Activated CD8-positive, alpha-beta memory T cell treated with anti-CD3 and anti-CD28 coated beads for 36 hours (primary cell): ENCODE measurements around the gene ANKH. TPM values are rescaled to one million over a fixed set of nuclear protein-coding genes. Genes with fewer than 3 reads are reported as not detected.
"Not testable (repeated sequence)": the region's sequence is repeated elsewhere in the genome, so short reads cannot be mapped to it uniquely, and the experiment has no call there.

Experiments used
- CTCF ChIA-PET: fragments of 350-600 bp; sonication (Branson Sonifier 250); formaldehyde crosslinking; loops from one replicate; lab custom pipeline; 2021; ENCODE audit warnings: antibody characterized with exemption; lab: Charles Lee
- POLR2A ChIA-PET: fragments of 350-600 bp; sonication (Branson Sonifier 250); formaldehyde crosslinking; loops from one replicate; lab custom pipeline; 2021; ENCODE audit warnings: antibody characterized with exemption; lab: Charles Lee
- total RNA-seq, 2 experiments: library from RNA; stranded (reverse); gene quantifications; one replicate each; pipeline ENCODE4 v1.2.3, GENCODE V29; 2021

Gene ANKH
- total RNA-seq, 2 experiments from 2014 or later = 88.6 to 90.1 TPM

DNA sequence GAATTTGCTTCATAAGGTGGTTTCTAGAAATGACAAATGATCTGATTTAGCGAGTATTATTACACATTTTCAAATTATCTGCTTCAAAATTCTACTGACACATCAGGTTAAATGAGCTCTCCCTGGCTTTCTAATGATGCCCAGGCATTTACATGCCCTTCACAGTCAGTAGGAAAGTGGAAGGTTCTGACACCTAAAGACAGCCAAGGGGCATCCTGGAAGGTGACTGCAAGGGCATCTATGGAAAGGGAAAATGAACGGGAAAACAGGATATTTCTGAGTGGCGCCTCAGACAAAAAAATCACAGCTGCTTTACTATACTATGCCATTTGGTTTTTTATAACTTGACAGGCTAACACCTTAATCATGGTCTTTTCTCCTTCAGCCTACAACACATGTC, 31.0 kb downstream of the ANKH start:
- ChIA-PET POLR2A (no interaction called here), CTCF (interaction anchor here (0.7 to 0.8 kb wide), 2 partner anchors 8 to 10 kb away, joined by 3 read pairs; no protein-coding TSS in a partner anchor)

DNA sequence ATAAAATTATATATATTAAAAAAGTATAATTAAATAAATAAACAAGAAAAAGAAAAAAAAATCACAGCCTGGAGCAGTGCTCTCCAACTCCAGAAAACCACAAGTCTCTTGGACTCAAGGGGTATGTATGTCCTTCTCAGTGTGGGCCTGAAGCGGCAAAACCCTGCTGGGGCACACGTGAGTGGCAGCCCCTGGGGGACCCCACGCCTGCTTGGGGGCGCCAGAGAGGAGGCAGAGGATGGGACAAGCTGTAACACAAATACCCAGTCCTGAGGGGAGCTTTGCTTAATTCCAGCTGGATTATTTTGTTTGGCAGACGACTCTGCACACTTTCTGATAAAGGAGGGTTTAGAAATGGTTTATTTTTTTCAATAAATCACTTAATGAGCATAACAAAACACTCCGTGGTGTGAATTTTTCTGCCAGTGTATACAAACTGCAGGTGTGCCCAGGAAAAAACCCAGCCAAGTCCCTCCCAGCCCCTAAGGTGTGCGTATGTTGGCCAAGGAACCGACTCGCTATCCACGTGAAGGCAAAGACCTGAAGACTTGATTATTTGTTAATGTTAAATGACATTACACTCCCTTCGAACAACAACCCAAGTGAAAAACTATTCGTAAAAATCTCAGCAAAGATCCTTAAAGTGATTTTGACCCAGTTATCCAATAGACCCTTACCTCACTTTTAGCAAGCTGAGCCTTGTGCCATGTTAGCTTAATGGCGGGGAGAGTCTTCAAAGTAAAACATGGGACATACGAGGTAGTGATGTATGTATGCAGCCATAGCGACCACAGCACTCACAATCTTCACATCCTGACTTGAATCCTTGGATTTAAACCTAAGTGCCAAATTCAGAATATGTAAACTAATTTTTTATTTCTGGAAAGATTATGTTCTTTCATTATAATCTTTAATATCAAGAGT, 32.9 kb downstream of the ANKH start:
- ChIA-PET CTCF (no interaction called here), POLR2A (no interaction called here)

DNA sequence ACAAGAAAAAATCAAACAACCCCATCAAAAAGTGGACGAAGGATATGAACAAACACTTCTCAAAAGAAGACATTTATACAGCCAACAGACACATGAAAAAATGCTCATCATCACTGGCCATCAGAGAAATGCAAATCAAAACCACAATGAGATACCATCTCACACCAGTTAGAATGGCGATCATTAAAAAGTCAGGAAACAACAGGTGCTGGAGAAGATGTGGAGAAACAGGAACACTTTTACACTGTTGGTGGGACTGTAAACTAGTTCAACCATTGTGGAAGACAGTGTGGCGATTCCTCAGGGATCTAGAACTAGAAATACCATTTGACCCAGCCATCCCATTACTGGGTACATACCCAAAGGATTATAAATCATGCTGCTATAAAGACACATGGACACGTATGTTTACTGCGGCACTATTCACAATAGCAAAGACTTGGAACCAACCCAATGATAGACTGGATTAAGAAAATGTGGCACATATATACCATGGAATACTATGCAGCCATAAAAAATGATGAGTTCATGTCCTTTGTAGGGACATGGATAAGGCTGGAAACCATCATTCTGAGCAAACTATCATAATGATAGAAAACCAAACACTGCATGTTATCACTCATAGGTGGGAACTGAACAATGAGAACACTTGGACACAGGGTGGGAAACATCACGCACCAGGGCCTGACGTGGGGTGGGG, 34.0 kb downstream of the ANKH start:
- POLR2A ChIA-PET, CTCF ChIA-PET: not testable (repeated sequence)

DNA sequence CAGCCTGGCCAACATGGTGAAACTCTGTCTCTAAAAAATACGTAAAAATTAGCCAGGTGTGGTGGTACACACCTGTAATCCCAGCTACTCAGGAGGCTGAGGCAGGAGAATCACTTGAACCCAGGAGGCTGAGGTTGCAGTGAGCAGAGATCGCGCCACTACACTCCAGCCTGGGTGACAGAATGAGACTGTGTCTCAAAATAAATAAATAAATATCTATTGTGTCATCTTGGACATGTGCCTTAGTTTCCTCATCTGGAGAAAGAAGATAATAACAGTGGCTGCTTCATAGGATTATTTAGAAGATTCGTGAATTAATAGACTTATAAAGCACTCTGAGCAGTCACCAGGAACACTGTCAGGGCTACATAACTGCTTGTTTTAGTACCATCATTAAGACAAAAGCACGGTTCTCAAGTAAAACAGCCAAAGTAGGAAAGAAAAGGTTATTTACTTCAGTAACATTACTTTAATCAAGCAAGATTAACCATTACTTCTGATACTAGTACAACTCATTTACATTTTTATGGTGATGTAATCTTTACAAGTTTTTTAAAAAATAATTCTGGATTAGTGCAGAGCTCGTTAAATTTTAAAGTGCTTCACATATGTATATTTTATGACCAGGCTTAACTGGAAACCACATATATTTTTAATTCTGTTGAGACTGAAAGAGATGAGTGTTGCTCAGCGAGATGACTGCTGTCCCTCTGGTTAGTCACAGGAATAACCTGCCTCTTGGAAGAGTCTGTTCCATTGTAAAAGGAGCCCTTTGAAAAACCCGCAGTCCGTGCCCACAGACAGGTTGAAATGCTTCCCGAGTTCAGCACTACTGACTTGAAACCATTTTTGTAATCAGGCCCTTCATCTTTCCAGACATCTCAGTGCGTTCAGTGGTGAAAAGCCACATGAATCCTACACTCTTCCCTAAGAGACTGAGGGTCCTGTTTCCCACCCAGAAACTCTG, 36.7 kb downstream of the ANKH start:
- ChIA-PET POLR2A (no interaction called here), CTCF (no interaction called here)

DNA sequence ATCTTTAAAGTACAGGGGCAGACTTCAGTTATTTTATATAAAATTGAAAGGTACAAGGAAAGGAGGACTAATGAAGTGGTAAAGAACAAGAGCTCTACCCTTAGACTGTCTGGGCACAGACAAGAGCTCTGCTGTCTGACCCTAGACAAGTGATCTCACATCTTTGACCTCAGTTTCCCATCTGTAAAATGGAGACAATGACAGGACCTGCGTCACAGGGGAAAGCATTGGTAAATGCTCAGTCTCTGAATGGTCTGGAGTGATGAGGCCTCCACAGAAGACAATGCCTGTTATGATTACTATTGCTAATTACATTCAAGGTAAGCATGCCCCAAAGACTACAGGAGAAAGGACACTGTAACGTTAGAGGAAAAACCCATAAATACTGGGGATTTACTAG, 37.5 kb downstream of the ANKH start:
- ChIA-PET CTCF (no interaction called here), POLR2A (no interaction called here)

DNA sequence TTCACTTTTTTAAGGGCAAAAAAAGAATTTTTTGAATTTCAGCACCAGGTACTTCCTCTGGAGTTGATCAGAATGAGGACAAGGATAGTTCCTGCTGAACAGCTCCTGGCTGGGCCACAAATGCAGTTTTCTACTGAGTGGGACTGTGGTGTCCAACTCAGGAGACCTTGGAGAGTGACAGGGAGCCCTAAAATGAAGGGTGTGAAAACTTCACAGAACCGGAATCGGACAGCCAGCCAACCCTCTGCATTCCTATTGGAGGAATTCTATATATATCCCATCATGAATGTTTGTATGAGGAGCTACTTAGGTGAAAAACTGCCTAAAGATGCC, 40.6 kb downstream of the ANKH start:
- CTCF ChIA-PET = interaction anchor here (0.9 kb wide), 1 partner anchor 134 kb away, joined by 3 read pairs; no protein-coding TSS in a partner anchor
- POLR2A ChIA-PET = no interaction called here

DNA sequence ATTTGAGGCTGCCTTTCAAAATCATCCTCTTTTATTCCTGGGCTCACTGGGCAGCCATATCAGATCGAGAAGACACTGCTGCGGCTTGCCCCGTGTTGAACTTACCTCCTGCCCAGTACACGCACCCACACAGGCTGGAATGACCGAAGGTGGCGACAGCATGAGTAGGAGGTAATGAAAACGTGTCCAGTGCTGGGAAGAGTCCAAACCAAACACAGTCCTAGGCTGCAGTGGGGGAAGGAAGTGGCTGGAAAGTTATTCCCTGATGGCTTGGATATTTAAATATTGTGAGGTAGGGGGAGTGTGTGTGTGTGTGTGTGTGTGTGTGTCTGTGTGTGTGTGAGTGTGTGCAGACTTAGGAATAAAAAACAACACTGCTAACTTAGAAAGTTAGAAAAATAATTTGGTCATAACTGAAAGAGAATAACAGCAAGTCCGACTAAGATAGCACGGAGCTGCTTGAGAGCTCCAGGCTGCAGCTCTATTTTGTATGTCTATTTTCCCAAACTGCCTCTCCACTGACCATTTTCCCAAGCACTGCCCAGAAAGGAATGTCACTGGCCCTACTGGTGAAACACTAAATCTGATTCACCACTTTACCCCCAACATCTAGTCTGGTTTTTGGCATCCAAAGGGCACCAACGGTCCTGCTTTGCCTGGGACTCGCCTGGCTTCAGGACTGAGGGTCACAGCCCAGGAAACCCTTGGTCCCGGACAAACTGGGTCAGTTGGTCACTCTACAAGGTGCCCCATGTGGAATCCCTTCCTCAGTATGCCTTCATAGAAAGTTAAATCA, 41.2 kb downstream of the ANKH start:
- ChIA-PET POLR2A (no interaction called here), CTCF (interaction anchor here (0.9 kb wide), 1 partner anchor 135 kb away, joined by 3 read pairs; no protein-coding TSS in a partner anchor)

DNA sequence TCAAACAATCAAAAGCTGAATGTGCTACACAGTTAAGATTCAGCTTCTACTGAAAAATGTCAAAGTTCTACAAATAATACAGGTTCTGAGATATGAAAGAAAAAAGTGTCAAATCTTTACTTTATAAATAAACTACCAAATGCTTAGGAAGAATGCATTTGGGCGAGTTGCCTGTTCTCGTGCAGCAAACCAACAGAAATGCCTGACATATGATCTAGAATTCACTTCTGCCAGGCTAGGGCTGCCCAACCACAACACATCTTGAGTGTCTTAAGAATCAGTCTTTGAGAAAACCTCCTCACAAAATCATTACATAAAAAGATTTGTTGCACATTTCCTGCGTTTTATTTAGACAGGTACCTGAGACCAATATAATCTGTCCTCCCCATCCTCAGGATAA, 42.2 kb downstream of the ANKH start:
- CTCF ChIA-PET = no interaction called here
- POLR2A ChIA-PET = no interaction called here

DNA sequence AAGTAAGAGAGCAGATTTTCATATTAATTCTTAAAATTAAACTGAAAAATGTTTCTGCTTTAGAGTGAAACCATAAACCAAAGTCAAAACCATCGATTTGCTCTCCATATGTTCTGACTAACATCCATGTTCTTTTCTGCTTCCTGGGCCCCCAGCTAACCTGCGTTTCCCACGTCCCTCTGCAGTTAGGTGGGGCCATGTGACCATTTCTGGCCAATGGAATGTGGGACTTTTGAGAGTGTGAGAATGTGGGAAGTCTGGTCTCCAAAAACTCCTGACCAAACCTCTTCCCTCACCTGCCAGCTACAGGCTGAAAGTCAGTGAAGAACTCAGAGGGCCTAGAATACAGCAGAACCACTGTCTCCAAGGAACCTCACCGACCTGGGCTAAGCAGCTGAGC, 44.9 kb downstream of the ANKH start:
- ChIA-PET POLR2A (no interaction called here), CTCF (no interaction called here)

DNA sequence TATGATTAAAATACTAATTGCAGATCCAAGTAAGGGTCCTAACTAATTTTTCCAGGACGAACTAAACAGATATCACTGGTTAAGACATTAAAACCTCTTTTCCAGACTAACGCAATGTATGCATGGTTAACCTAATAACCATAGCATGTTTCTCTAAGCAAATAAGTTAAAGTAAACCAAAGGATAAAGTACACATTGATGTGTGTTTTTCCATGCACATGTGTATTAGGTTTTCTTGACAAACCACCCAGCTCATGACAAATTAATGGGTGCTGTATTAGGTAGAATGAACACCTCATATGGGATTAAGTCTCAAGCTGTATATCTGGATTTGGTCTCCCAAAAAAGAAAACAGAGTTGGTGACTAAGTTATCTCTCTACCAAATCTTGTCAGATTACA, 45.6 kb downstream of the ANKH start:
- POLR2A ChIA-PET = no interaction called here
- CTCF ChIA-PET = interaction anchor here (1.2 kb wide), 1 partner anchor 9 kb away, joined by 3 read pairs; no protein-coding TSS in a partner anchor

DNA sequence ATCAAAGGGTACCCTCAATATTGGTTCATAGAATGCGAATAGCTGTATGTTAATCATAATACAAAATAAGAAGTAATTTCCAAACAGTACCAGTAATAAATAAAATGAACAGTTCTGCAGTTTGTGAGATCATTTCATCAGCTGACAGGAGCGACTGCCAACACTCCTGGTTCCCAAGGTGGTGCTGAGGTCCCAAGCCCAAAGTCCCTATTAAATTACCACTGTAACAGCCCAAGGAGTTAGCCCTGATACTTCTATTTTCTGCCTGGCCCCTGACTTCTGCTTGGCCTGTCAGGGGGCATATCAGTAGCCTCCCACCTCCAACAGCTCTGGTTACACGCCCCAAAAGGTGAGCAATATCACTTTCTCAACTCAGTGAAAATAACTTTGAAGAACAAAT, 47.1 kb downstream of the ANKH start:
- ChIA-PET CTCF (interaction anchor here (1.2 kb wide), 1 partner anchor 8 kb away, joined by 3 read pairs; no protein-coding TSS in a partner anchor), POLR2A (interaction anchor here (1.0 kb wide), 1 partner anchor 15 kb away, joined by 3 read pairs; no protein-coding TSS in a partner anchor)

DNA sequence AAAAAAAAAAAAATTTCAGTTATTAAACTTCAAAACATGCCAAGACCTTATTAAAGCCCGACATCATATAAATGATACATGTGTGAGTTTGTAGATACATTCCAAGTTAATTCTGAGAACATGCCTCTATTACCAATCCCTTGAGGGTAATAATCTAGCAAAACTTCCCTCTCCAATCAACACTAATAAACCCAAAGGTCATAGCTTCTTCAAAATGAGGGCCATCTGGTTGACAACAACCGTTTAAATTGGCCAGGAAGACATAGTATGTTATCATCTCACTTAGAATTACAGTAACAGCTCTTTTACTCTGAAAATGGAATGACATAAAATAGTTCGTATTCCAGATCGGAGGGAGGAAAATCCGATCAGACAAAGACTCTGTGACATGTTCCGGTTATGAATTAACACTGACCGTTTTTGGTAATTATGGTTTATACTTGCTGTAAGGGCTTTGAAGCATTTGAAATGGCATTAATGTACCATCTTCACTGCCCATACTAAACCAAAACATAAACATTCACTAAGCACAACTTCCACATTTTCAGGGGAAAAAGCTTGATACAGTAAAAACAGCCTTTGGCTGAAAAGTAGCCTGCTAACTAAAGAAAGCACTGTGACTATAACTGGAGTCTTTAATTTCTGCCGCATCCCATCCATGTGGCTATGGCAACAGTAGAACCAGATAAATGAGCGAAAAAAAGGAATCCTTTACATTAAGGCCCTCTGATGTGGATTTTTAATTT, 50.3 kb downstream of the ANKH start:
- ChIA-PET POLR2A (no interaction called here), CTCF (no interaction called here)

DNA sequence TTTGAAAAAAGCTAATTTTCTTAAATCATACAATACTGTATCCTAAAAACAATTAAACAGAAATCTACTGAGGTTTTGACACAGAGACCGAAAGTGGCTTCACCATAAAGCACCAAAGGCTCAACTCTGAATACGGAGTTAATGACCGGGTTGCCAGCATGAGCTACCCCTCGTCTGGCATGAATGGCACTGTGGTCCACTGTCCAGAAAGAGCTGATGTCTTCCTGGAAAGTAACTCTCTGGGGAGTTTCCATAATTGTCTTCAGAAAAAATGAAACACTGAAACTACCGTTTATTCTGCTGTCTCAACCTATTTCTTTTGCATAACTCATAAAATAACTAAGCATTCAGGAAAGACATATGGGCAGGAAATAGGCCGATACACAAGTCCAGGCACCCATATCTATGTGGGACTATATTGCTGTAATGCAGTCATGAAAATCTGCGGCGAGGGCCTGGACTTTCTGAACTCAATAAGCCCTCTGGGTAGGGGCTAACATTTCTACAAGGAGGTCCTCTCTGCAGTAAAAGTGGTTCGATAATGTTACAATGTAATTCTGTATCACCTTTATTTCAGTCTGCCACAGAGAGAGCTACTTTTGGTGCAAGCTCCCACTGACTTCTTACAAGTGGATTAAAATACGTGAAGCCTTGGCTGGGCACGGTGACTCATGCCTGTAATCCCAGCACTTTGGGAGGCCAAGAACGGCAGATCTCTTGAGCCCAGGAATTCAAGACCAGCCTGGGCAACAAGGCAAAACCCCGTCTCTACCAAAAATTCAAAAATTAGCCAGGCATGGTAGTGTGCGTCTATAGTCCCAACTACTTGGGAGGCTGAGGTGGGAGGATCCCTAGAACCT, 52.4 kb downstream of the ANKH start:
- POLR2A ChIA-PET = interaction anchor here (1.2 kb wide), 1 partner anchor 10 kb away, joined by 4 read pairs; no protein-coding TSS in a partner anchor
- CTCF ChIA-PET = no interaction called here

DNA sequence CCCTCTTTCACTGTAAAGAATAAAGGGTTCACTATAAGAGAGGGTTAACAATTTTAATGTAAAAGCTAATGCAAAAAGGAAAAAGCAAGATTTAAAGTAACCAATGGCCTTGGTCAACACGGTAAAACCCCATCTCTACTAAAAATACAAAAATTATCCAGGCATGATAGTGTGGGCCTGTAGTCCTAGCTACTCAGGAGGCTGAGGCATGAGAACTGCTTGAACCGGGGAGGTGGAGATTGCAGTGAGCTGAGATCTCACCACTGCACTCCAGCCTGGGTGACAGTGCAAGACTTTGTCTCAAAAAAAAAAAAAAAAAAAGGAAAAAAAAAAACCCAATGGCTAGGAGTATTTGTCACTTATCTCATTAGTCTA, 53.8 kb downstream of the ANKH start:
- POLR2A ChIA-PET = interaction anchor here (0.7 to 1.3 kb wide), 2 partner anchors 53 to 86 kb away, joined by 4 to 8 read pairs; partner anchors contain the start of gene ANKH
- CTCF ChIA-PET = not testable (repeated sequence)

DNA sequence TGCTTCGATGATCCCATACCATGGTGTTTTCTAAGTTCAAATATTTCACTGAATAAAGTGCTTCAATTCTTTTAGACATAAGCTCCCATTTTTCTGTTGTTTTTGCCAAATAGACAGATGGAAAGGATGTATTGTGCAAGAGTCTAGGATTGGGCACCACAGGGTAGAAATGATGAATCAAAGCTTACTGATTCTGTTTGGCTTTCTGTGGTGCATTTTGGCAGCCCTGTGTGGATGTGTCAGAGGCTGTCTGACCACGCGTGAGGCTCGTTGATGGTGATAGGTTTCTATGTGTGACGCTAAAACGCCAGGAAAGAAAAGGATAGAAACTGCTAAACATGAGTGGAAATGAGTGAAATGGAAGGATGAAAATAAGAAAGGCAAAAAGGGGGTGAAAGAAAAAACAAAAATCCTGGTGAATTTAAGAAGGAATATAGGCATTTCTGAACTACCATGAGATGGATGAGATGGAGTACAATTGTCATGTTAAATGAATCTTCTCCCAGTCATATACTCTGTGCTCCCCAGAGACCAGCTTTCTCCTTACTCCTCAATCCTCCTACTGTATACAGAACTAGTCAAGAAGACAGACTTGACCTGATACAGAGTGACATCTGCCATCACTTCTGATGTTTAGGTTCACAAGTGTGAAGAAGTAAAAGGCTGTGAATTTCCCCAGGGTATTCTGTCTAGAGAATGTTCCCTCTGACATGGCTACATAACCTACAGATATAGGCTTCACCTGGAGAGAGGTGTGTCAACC, 54.4 kb downstream of the ANKH start:
- ChIA-PET POLR2A (interaction anchor here (0.5 to 1.3 kb wide), 2 partner anchors 54 to 98 kb away, joined by 6 to 8 read pairs; partner anchors contain the start of gene ANKH), CTCF (interaction anchor here (0.9 kb wide), 1 partner anchor 8 kb away, joined by 3 read pairs; no protein-coding TSS in a partner anchor)
